Measurements from ENCODE around the gene NSA2.
"Not testable (repeated sequence)": the region's sequence is repeated elsewhere in the genome, so short reads cannot be mapped to it uniquely, and the experiment has no call there.

Gene NSA2

DNA sequence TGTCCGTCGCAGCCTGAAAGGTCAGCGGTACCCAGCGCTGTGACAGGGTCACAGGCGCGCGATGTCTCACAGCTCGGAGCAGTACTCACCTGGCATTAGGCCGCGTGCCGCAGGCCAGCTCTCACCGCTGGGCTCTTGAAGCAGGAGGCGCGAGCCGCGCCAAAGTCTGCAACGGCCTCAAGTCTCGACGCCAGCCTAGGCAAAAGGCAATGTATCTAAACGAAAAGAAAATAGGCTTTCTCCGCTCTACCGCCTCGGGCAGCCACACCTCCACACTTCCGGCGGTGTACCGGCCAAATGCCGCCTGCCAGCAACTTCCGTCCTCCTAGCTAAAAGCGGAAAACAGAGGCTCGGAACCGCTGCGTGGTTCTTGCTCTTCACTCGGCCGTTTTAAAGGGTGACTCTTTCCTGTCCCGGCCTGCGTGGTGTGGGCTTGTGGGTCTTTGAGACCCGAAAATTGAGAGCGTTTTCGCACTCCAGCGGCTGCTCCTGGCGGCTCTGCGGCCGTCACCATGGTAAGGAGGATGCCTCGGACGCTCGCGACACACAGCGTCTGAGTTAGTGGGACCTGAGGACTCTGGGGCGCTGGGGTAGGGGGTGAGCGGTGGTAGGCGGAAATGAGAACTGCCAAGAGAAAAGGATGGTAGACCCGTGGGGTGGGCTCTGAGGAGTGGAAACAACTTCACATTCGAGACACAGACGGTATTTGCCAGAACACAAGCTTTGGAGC is at the start of gene NSA2, which contains the start of gene GFM2:
Gene NSA2 (plus strand): TSS at position 401 of the 730 bp plus-strand sequence. CDS start 112 bp downstream, at position 513.
Gene GFM2 (minus strand): TSS at position 269 of the 730 bp plus-strand sequence. CDS start 3,375 bp downstream, outside the sequence.
- peak; percentile 67 for DNase-seq

GRCh38 chr5:74717596-74717995 is 49.5 kb upstream of the NSA2 start:
- DNase-seq: no peak

DNA sequence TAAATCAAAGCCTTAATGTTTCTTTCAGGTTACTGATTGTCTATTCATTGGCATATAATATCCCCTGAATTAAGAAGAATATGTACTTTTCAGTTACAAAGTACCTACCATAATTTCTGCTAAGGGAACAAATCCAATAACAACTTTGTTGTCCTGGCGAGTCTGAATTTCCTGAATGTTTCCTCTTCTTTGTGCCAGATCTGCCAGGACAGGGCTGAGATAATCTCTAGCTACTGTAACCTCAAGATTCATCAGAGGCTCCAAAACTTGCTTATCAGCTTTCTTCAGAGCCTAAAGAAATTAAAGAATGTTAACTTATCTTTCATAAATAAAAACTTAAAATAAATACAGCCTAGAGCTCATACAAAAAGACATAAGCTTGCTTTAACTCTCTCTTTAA is 44.8 kb upstream of the NSA2 start:
- no peak for DNase-seq

GRCh38 chr5:74725331-74725730 is 41.7 kb upstream of the NSA2 start:
- no peak for DNase-seq

GRCh38 chr5:74736759-74737158 is 30.3 kb upstream of the NSA2 start:
- DNase-seq: no peak

GRCh38 chr5:74738406-74738805 is 28.6 kb upstream of the NSA2 start:
- DNase-seq: no peak

GRCh38 chr5:74748742-74749141 is 18.3 kb upstream of the NSA2 start:
- DNase-seq: not testable (repeated sequence)

- no peak for DNase-seq
These were observed 5.8 kb upstream of the NSA2 start for GRCh38 chr5:74761241-74761640.

DNA sequence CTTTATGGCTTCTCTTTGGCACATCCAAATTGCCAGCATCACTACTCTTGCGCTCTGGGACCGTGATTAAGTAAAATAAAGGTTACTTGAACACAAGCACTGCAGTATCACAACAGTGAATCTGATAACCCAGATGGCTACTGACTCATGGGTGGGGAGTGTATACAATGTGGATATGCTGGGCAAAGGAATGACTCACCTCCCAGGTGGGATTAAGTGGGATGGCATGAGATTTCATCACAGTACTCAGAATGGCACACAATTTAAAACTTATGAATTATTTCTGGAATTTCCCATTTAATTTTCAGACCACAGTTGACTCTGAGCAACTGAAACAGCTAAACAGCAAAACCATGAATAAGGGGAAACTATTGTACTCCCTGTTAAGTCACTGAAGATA is 4.5 kb upstream of the NSA2 start:
- no peak for DNase-seq

GRCh38 chr5:74763504-74763903 is 3.5 kb upstream of the NSA2 start:
- DNase-seq: no peak

DNA sequence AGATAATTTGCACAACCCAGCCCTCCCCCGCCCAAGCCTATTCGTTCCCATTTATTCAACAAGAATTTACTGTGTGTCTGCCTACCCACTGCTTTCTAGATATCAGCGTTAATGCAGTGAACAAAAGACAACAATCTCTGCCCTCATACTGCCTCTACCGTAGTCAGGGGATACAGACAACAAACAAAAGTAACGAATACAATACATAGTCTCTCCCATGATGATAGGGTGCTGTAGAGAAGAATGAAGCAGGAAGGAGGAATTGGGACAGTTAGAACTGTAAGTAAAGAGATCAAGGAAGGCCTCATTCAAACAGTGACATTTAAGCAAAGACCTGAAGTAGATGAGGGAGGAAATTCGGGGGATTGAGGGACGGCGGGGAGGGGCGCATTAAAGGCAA is 1.8 kb upstream of the NSA2 start:
- DNase-seq: no peak

GRCh38 chr5:74765929-74766328 is 1.1 kb upstream of the NSA2 start:
- no peak for DNase-seq

GRCh38 chr5:74766418-74766848 is 616 bp upstream of the NSA2 start:
- no peak for DNase-seq

DNA sequence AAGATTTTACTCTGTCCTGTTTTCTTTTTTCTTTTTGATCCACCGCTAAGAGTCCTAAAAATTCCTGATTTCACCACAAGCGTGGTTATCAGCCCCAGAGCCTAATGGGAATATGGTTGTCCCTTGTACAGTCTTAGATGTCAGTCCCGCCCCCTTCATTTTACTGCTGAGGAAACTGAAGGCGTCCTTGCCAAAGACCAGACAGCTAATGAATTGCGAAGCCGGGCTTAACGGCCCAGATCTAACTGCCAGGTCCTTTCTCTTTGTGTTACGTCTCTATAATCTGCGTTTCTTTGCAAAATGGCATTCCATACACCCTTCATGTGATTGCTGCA is 497 bp downstream of the NSA2 start:
- DNase-seq: peak; percentile 2

- no peak for DNase-seq
These were observed 5.3 kb downstream of the NSA2 start for GRCh38 chr5:74772359-74772758.

DNA sequence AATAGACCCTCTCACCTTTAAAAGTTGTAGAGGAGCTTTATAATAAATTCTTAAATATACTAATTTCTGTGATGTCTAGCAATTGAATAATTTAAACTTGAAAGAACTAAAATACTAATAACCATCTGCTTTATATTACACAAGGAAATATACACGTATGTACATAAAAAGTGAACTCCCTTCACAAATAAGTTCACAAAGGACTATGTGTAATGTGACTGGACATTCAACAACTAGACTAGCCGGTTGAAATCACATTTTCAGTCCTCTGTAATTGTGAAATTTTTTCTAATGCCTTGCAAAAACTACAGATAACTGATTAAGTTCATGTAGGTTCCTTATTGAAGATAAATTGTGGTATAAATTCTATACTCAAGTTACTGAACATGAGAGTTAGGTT is 11.6 kb downstream of the NSA2 start:
- DNase-seq: no peak

- no peak for DNase-seq
These were observed 19.8 kb downstream of the NSA2 start for GRCh38 chr5:74786851-74787250.

DNA sequence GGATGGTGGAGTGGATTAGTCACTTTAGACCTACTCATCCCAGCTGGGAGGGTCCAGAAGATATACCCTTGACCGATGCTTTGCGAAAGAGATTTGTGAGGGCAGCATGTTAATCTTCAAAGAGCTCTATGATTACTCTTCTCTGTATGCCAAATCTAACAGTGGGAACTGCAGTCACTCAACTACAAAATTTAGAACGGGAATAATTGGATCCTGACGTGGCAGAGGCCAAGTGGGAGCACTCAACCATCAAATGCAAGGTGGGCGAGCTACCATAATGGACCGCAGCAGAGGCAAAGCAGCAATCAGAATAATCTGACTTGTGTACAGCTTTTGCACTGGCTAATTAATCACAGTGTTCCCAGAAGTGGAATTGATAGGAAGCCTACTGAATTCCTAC is 20.4 kb downstream of the NSA2 start:
- DNase-seq: no peak

DNA sequence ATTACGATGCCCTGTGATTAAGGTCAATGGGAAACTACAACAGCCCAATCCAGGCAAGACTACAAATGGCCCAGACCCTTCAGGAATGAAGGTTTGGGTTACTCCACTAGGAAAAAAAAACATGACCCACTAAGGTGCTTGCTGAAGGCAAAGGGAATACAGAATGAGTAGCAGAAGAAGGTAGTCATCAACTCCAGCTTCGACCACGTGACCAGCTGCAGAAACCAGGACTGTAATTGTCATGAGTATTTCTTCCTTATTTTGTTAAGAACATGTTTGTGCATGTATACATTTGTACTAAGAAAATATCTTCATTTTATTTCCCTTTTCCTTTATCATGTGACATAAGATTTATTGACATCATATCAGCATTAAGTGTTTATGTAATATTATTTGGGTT is 24.6 kb downstream of the NSA2 start:
- DNase-seq: not testable (repeated sequence)

- DNase-seq: no peak
These were observed 32.2 kb downstream of the NSA2 start for GRCh38 chr5:74798977-74799911.

- DNase-seq: no peak
These were observed 34.1 kb downstream of the NSA2 start for GRCh38 chr5:74801197-74801596.

- no peak for DNase-seq
These were observed 34.9 kb downstream of the NSA2 start for GRCh38 chr5:74801941-74802340.

- DNase-seq: no peak
These were observed 43.9 kb downstream of the NSA2 start for GRCh38 chr5:74810915-74811314.

DNA sequence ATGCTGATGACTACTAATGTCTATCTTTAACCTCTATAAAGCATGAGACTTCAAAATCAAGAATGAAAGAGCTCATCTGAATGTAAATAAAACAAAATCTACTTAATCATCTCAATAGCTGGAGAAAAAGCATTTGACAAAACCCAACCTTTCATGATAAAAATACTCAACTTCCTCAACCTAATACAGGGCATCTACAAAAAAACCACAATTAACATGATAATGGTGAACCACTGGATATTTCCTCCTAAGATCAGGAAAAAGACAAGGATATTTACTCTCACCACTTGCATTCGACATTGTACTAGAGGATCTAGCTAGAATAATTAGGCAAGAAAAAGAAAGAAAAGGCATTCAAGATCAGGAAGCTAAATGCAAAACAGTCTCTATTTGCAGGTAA is 49.8 kb downstream of the NSA2 start:
- DNase-seq: no peak
